Spinal cord (tissue), 10 donors: ENCODE results near the gene SMCP. TPM values are rescaled to one million over a fixed set of nuclear protein-coding genes. Genes with fewer than 3 reads are reported as not detected.

ENCODE experiments used
- DNase-seq, 6 donors: peaks; one replicate each; pipeline versions ENCODE4 v3.0.0 to v3.0.0-alpha.2; 2013 to 2015; ENCODE audit warnings: low spot score in 6 of 6, low read depth in 4 of 6
- H3K27ac ChIP-seq: one replicate; pipeline ENCODE4 v1.5.1; 2013; ENCODE audit warnings: low read depth, low read length, control low read depth
- H3K27me3 ChIP-seq: one replicate; pipeline ENCODE4 v1.6.1; 2013; ENCODE audit warnings: low read length; ENCODE audit not compliant: control insufficient read depth, insufficient read depth
- H3K36me3 ChIP-seq: one replicate; pipeline ENCODE4 v1.6.1; 2013; ENCODE audit warnings: low read length; ENCODE audit not compliant: control insufficient read depth, insufficient read depth
- H3K4me1 ChIP-seq: one replicate; pipeline ENCODE4 v1.6.1; 2013; ENCODE audit warnings: low read length; ENCODE audit not compliant: control insufficient read depth, insufficient read depth
- H3K4me3 ChIP-seq: one replicate; pipeline ENCODE4 v1.5.1; 2013; ENCODE audit warnings: low read depth, low read length, control low read depth
- H3K9me3 ChIP-seq: one replicate; pipeline ENCODE4 v1.6.1; 2013; ENCODE audit warnings: low read length; ENCODE audit not compliant: control insufficient read depth, insufficient read depth
- whole genome bisulfite sequencing: methylation state at CpG from one replicate; pipeline ENCODE4 v1.1.5; 2013; ENCODE audit warnings: missing lambda C conversion rate; ENCODE audit not compliant: insufficient coverage; 5-methylcytosine and 5-hydroxymethylcytosine counted together
- polyA plus RNA-seq, 2 donors: library from polyadenylated mRNA; unstranded; fragments of 120-200 nt; gene quantifications; one replicate each; pipeline ENCODE4 v1.2.1, GENCODE V29; 2013; ENCODE audit not compliant: insufficient read length in 2 of 2
- total RNA-seq, 2 donors: library from RNA; depleted of rRNA in 1 of 2; stranded (reverse); fragments of 120-200 nt in 1 of 2; fragments of >200 nt in 1 of 2; gene quantifications; one replicate each; pipeline versions ENCODE4 v1.2.3 to v1.2.4, GENCODE V29; 2013 to 2014
- donor health status: healthy.

Gene SMCP
- total and polyA plus RNA-seq, 4 donors = not detected

GRCh38 chr1:152906023-152906565, 28.0 kb downstream of the SMCP start:
- no peaks in the 10 kb centered on the region for H3K4me1 ChIP-seq
- DNase-seq = no peak
- H3K9me3 ChIP-seq = no peaks in the 10 kb centered on the region
- WGBS = 75% methylated on average over 5 of the region's 5 CpGs
- H3K27me3 ChIP-seq = peaks cover 2% of the 10 kb centered on the region
- no peak overlapping the region for H3K27ac ChIP-seq
- H3K36me3 ChIP-seq = no peaks in the 10 kb centered on the region
- H3K4me3 ChIP-seq = no peak overlapping the region

- no peaks in the 10 kb centered on the region for H3K4me1 ChIP-seq
- no peak within 1 kb of the TSS for H3K4me3 ChIP-seq
- no peaks in the 10 kb centered on the region for H3K9me3 ChIP-seq
- H3K27ac ChIP-seq = no peak within 1 kb of the TSS
- no peaks in the 10 kb centered on the region for H3K36me3 ChIP-seq
- 100% methylated on average over 1 of the region's 4 CpGs for WGBS
- H3K27me3 ChIP-seq = peaks cover 2% of the 10 kb centered on the region
- no peak for DNase-seq
These were observed 29.8 kb downstream of the SMCP start, which contains the start of gene IVL for GRCh38 chr1:152907686-152908601. IVL (plus strand) TSS chr1:152908546; CDS start chr1:152909798, 1,252 bp downstream.

GRCh38 chr1:152909206-152909605, 31.1 kb downstream of the SMCP start:
- WGBS = 100% methylated on average over 1 of the region's 3 CpGs
- no peak for DNase-seq
- no peak overlapping the region for H3K4me3 ChIP-seq
- H3K4me1 ChIP-seq = no peaks in the 10 kb centered on the region
- H3K27ac ChIP-seq = no peak overlapping the region
- H3K9me3 ChIP-seq = no peaks in the 10 kb centered on the region
- no peaks in the 10 kb centered on the region for H3K36me3 ChIP-seq
- peaks cover 2% of the 10 kb centered on the region for H3K27me3 ChIP-seq

- no peak for DNase-seq
- H3K4me1 ChIP-seq = no peaks in the 10 kb centered on the region
- no peak overlapping the region for H3K4me3 ChIP-seq
- WGBS = 80% methylated on average over 1 of the region's 1 CpG
- H3K27me3 ChIP-seq = peaks cover 2% of the 10 kb centered on the region
- H3K27ac ChIP-seq = no peak overlapping the region
- H3K36me3 ChIP-seq = no peaks in the 10 kb centered on the region
- H3K9me3 ChIP-seq = no peaks in the 10 kb centered on the region
These were observed 34.3 kb downstream of the SMCP start for GRCh38 chr1:152912471-152912870.

DNA sequence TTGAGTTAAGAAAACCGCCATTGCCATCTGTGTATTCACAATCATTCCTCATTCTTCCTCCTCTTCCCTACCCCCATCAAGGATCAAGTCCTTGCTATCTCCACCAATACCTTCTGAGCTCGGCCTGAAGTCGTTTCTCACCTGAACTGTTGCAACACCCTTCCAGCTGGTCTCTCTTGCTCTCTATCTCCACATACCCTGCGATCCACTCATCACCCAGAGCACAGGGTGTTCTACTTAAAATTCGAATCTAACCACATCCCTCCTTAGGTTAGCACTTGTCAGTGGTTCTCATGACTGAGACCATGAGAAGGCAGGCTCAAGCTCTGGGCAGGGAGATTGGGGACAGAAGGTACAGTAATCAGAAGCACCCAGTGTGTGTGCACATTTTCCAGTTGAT, 34.8 kb downstream of the SMCP start:
- Histone ChIP-seq H3K4me1 (no peaks in the 10 kb centered on the region), H3K27ac (no peak overlapping the region), H3K4me3 (no peak overlapping the region), H3K36me3 (no peaks in the 10 kb centered on the region), H3K9me3 (no peaks in the 10 kb centered on the region), H3K27me3 (peaks cover 2% of the 10 kb centered on the region)
- WGBS = 73% methylated on average over 3 of the region's 5 CpGs
- DNase-seq = no peak

- no peak overlapping the region for H3K4me3 ChIP-seq
- no peaks in the 10 kb centered on the region for H3K9me3 ChIP-seq
- no peaks in the 10 kb centered on the region for H3K4me1 ChIP-seq
- H3K27ac ChIP-seq = no peak overlapping the region
- no peaks in the 10 kb centered on the region for H3K36me3 ChIP-seq
- no peaks in the 10 kb centered on the region for H3K27me3 ChIP-seq
- peak in 3 of 6 donors; percentile 5 to 58 (median 21) for DNase-seq
- no CpG with 5 or more reads among the region's 3 CpGs for WGBS
These were observed 39.7 kb downstream of the SMCP start for GRCh38 chr1:152917794-152918193.

- Histone ChIP-seq H3K27ac (no peak overlapping the region), H3K36me3 (no peaks in the 10 kb centered on the region), H3K4me3 (no peak overlapping the region), H3K9me3 (no peaks in the 10 kb centered on the region), H3K4me1 (no peaks in the 10 kb centered on the region), H3K27me3 (no peaks in the 10 kb centered on the region)
- DNase-seq = no peak
These were observed 40.9 kb downstream of the SMCP start for GRCh38 chr1:152919071-152919470.

GRCh38 chr1:152924191-152924590, 46.1 kb downstream of the SMCP start:
- Histone ChIP-seq H3K27ac (no peak overlapping the region), H3K9me3 (peaks cover 2% of the 10 kb centered on the region), H3K4me1 (no peaks in the 10 kb centered on the region), H3K27me3 (no peaks in the 10 kb centered on the region), H3K36me3 (no peaks in the 10 kb centered on the region), H3K4me3 (no peak overlapping the region)
- peak in 1 of 6 donors; percentile 7 for DNase-seq
- 71% methylated on average over 2 of the region's 2 CpGs for WGBS

DNA sequence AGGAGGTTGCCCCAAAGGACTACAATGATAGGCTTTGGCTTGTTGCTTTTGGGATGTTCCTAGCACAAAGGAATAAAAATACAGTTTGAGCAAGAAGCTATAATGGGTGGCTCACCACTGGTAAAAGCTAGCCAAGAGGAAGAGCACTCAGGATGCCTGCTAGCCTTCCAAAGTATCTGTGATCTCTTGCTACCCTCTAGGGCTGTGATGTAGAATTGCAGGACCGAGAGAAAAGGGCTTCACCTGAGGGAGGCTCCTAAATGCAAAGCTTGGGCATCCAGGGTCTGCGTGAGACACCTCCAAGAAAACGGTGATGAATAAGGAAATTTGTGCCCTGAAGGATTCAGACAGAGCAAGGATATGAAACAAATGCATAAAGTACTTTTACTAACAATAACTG, 48.0 kb downstream of the SMCP start:
- no peaks in the 10 kb centered on the region for H3K4me1 ChIP-seq
- no peaks in the 10 kb centered on the region for H3K36me3 ChIP-seq
- 67% methylated on average over 1 of the region's 3 CpGs for WGBS
- H3K27me3 ChIP-seq = no peaks in the 10 kb centered on the region
- peaks cover 2% of the 10 kb centered on the region for H3K9me3 ChIP-seq
- no peak overlapping the region for H3K27ac ChIP-seq
- no peak overlapping the region for H3K4me3 ChIP-seq
- peak in 1 of 6 donors; percentile 22 for DNase-seq

DNA sequence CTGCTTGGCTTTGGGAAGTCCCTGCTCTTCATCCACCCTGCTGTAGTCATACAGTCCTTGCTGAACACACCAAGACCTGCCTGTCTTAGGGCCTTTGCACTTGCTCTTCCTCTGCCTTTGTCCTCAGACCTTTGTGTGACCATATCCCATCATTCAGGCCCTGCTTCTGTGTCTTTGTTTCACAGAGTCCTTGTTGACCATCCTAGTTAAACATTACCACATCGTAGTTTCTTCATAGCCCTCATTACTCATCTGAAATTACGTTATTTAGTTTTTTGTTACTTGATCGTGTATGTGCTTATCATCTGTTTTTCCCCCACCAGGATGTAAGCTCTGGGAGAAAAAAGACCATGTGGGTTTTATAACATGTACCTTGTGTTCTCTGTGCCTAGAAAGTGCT, 50.5 kb downstream of the SMCP start:
- no peak for DNase-seq
- Histone ChIP-seq H3K4me3 (no peak overlapping the region), H3K27me3 (no peaks in the 10 kb centered on the region), H3K36me3 (no peaks in the 10 kb centered on the region), H3K9me3 (peaks cover 2% of the 10 kb centered on the region), H3K27ac (no peak overlapping the region), H3K4me1 (no peaks in the 10 kb centered on the region)
- WGBS = no CpG with 5 or more reads among the region's 3 CpGs
